Choroid plexus epithelial cell (primary cell): ENCODE results near the gene UCHL3.

ENCODE experiments used
- DNase-seq: peaks from one replicate; pipeline ENCODE4 v3.0.0-alpha.2; 2010; ENCODE audit warnings: low read depth
- H3K4me3 ChIP-seq: 2 replicates; pipeline ENCODE4 v1.5.1; 2011; ENCODE audit warnings: low read depth, mild to moderate bottlenecking, control low read depth, low read length, moderate library complexity
- CTCF ChIP-seq: conservative IDR thresholded peaks from 2 replicates; pipeline ENCODE4 v1.5.1; 2011; ENCODE audit warnings: low read depth, mild to moderate bottlenecking, control low read depth, inconsistent platforms, low read length, moderate library complexity

UCHL3 gene

GRCh38 chr13:75550159-75550567 is 572 bp downstream of the UCHL3 start:
- peak; percentile 86 for DNase-seq
- H3K4me3 ChIP-seq: peak overlapping the region; percentile 89
- TF ChIP-seq CTCF: no peak

GRCh38 chr13:75554464-75554863 is 4.9 kb downstream of the UCHL3 start:
- H3K4me3 ChIP-seq: no peak overlapping the region
- TF ChIP-seq CTCF: no peak
- no peak for DNase-seq

GRCh38 chr13:75554981-75555380 is 5.4 kb downstream of the UCHL3 start:
- TF ChIP-seq CTCF: no peak
- no peak overlapping the region for H3K4me3 ChIP-seq
- DNase-seq: no peak

- H3K4me3 ChIP-seq: no peak overlapping the region
- DNase-seq: no peak
- no peak for TF ChIP-seq CTCF
Observed at GRCh38 chr13:75555836-75556235, 6.2 kb downstream of the UCHL3 start.

- DNase-seq: no peak
- no peak overlapping the region for H3K4me3 ChIP-seq
- no peak for TF ChIP-seq CTCF
Observed at GRCh38 chr13:75556961-75557360, 7.4 kb downstream of the UCHL3 start.

GRCh38 chr13:75558145-75558840 is 8.7 kb downstream of the UCHL3 start:
- H3K4me3 ChIP-seq: no peak overlapping the region
- DNase-seq: no peak
- TF ChIP-seq CTCF: no peak

- H3K4me3 ChIP-seq: no peak overlapping the region
- peak; percentile 53 for TF ChIP-seq CTCF
- peak; percentile 74 for DNase-seq
Observed at GRCh38 chr13:75566658-75567057, 17.1 kb downstream of the UCHL3 start.
